HG02623 (cell line): ENCODE results near the gene RHO.
"Not testable (repeated sequence)": the region's sequence is repeated elsewhere in the genome, so short reads cannot be mapped to it uniquely, and the experiment has no call there.

Source experiments
- ATAC-seq: cut with Tn5 transposase; IDR thresholded peaks from one replicate; pipeline ENCODE4 v1.9.1; 2021; ENCODE audit warnings: moderate library complexity; ENCODE audit not compliant: unreplicated experiment

Gene RHO

DNA sequence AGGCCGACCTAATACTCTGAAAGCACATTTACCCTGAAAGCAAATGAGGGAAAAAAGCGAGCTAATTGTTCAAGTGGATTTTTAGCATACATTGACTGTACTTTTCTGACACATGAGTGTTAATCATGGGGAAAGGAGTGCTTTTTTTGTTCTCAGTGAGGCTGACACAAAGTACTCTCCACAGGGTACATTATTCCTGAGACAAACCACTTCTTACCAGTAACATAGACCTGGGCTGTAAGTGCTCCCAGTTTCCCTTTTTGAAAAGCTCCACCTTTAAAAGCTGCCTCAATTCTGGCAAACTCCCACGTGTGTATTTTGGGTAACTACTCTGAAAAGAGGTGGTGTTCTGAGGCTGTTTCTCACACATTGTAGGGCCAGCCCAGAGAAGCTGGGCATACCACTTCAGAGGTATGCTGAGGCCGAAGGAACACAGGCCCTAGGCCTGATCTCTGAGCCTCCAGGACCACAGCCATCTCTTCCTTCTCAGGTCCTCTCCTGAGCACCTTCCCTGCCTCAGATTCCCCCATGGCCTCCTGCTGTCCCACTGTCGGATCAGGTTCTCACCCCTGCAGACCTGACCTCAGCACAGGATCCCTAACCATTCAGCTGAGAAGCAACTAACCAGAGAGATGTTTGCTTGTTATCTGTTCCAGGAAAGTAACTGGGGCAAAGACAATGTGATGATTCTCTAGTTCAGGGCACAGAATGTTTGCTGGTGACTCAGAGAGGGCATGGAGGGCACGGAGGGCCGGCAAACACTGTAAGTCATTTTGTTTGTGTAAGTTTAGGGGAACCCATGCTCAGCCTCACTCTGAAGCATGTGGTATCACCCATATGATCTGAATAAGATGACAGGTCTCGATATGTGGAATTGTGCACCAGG lies 29.6 kb upstream of the RHO start:
- not testable (repeated sequence) for ATAC-seq

GRCh38 chr3:129499604-129500333 lies 28.7 kb upstream of the RHO start:
- ATAC-seq: not testable (repeated sequence)

- no peak for ATAC-seq
Observed at GRCh38 chr3:129500334-129500658, 28.1 kb upstream of the RHO start.

DNA sequence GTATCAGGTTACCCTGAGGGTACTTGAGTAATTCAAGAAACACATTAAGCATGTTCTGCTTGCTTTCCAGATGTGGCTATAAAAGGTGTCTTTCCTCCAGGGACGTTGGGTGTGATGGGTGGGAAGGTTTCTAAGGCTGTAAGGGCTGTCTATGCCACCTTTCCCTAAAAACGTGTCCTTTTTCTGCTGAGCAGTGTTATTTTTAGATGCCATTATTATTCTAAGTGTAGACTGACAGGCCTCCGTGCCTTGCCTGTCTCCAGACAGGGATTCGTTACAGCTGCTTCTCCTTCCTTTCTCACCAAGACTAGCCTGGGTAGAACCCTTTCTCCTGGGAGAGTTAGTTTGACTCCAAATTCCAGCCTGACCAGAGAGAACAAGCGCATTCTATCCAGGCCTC lies 26.8 kb upstream of the RHO start:
- ATAC-seq: no peak

GRCh38 chr3:129502641-129503408 lies 25.6 kb upstream of the RHO start:
- ATAC-seq: no peak

- no peak for ATAC-seq
Observed at GRCh38 chr3:129503471-129504291, 24.8 kb upstream of the RHO start.

- no peak for ATAC-seq
Observed at GRCh38 chr3:129504471-129505100, 23.9 kb upstream of the RHO start.

- ATAC-seq: no peak
Observed at GRCh38 chr3:129505341-129505740, 23.1 kb upstream of the RHO start.

DNA sequence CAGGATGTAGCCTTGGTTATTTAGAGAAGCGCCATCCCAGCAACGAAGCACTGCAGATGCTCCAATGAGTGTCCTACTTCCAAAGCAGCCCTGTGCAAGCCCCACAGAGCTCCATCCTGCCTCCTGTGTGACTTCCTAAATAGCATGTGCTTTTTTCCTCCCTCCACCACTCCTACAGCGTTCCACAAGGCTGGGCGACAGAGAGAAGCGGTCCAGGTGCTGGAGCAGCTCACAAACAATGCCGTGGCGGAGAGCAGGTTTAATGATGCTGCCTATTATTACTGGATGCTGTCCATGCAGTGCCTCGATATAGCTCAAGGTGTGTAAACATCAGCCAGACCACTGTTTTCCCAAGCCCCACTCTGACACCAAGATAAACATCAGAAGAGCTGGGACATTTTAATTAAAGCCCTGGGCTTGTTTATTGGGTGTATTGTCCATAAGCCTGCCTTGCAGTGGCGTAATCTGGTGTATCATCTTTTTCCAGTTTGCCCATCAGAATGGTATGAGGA lies 22.2 kb upstream of the RHO start:
- no peak for ATAC-seq

DNA sequence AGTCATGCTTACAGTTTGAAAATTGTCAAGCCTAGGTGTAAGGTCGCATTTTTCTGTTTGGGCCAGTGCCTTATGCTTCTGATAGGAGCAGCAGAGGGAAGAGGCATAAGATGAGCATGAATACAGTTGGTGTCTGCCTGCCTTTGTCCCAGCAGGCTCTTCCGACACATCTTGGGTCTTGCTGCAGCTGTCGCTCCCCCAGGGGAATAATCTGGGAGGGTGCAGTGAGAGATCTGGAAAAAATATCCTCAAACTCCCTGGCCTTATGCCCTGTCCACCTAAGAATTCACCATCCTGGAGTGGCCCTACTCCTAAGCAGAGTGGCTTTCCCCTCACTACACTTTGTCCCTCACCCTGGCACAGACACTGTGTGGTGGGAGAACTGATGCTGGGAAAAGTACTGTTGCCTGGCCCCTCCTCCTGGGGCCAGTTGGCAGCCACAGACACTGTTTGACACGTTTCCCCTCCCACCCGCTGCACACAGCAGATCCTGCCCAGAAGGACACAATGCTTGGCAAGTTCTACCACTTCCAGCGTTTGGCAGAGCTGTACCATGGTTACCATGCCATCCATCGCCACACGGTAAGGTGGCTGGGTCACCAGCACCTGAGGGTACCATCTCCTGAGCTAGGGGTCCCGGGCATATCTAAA lies 21.1 kb upstream of the RHO start:
- no peak for ATAC-seq

DNA sequence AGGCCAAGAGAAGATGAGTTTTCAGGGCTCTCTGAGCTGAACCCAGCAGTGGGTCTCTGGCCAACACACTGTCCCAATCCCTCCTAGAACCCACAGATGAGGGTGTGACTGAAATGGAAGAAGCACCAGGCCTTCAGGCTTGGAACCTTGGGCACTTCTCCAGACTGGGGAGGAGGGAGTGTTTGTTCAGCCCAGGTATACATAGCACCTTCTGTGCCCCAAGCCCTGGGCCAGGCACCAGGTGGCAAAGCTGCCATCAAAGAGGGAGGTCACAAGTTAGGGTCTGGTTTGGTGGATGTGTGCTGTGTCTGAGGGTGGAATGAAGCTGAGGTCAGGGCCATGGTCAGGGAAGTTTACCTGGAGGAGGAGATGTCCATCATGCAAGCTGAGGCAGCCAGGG lies 15.8 kb upstream of the RHO start:
- no peak for ATAC-seq

DNA sequence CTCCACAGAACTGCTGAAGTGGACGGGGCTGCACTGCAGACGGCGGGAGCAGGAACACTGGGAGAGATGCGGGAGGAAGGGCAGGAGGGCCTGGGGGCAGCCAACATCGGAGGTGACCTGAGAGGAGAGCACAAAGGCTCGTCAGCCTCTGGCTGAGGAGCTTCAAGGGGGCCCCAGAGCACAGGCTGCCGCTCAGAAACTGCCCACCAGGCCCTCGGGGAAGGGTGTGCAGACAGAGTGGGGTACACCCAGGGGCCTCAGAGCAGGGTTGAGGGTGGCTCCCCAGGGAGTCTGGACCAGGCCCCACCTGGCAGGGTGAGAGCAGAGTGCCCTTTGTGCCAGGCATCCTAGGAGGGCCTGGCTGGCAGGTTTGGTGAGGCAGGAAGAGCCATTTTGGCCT lies 14.7 kb upstream of the RHO start:
- no peak for ATAC-seq

- no peak for ATAC-seq
Observed at GRCh38 chr3:129514110-129514509, 14.3 kb upstream of the RHO start.

GRCh38 chr3:129514563-129514962 lies 13.9 kb upstream of the RHO start:
- no peak for ATAC-seq

- ATAC-seq: not testable (repeated sequence)
Observed at GRCh38 chr3:129515108-129515820, 13.2 kb upstream of the RHO start.

GRCh38 chr3:129515821-129516432 lies 12.5 kb upstream of the RHO start:
- not testable (repeated sequence) for ATAC-seq

GRCh38 chr3:129517516-129517915 lies 10.9 kb upstream of the RHO start:
- no peak for ATAC-seq

DNA sequence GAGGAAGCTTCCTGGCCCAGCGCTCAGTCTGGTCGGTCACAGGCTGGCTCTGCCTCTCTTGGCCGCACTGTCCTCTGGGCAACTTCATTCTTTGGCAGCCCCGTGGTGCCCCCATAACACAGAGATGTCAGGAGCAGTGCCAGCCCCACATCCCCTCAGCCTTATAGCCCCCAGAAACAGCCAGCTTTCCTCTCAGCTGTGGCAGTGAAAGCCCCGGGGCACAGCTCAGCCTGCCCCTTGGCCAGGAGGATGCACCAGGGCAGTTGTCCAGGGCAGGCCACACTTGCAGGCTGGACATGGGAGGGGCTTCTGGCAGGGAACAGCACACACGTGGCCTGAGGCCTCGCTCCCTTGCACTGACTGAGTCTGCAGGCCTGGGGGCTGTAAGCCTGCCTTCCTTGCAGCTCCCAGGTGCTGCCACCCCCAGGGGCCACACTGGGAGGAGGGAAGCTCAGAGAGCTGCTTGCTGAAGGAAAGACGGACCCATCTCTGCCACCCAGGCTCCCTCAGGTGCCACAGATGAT lies 10.3 kb upstream of the RHO start:
- ATAC-seq: no peak
